Measurements from ENCODE around the gene KCNQ1. TPM values are rescaled to one million over a fixed set of nuclear protein-coding genes. Genes with fewer than 3 reads are reported as not detected.

The KCNQ1 gene
- total RNA-seq, 6 donors from 2014 or later = 18.0 to 45.4 (median 32.7) TPM

GRCh38 chr11:2566223-2567025, 121.6 kb downstream of the KCNQ1 start:
- no peak for DNase-seq
- ATAC-seq (ENCODE audit: low FRiP score in 2 of 2) = no peak
- TF ChIP-seq POLR2A (IDR thresholded peaks at IDR 0.05) (no peak), EP300 (IDR thresholded peaks at IDR 0.05) (no peak)
- H3K4me3 ChIP-seq = no peak overlapping the region
- no peaks in the 10 kb centered on the region for H3K36me3 ChIP-seq
- H3K4me1 ChIP-seq = no peaks in the 10 kb centered on the region
- 93 to 98% methylated on average over 16 of the region's 16 CpGs for WGBS, 2 donors
- no peak overlapping the region for H3K27ac ChIP-seq
- H3K9me3 ChIP-seq = no peaks in the 10 kb centered on the region
- H3K27me3 ChIP-seq = no peaks in the 10 kb centered on the region

GRCh38 chr11:2567026-2567671, 122.3 kb downstream of the KCNQ1 start:
- no peak overlapping the region for H3K4me3 ChIP-seq
- DNase-seq = no peak

DNA sequence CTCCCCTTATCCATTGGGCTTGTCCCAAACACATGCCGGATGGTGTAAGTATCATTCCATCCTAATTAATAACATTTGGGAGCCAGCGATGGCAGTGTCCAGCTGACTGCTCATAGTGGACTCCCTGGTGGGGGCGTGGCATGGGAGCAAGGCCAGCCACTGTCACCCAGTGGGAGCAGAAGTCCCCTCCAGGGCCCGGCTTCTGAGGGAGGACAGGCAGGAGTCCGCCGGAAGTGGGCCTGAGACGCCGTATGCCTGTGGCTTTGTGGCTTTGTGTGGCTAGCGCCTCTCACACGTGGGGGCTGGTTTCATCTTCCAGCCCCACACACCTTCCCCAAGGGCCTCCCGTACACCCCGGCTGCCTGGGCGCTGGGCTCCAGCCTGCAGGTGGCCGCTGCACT, 124.5 kb downstream of the KCNQ1 start:
- DNase-seq = peak in 1 of 2 donors; percentile 52
- H3K4me3 ChIP-seq = no peak overlapping the region
- no peaks in the 10 kb centered on the region for H3K9me3 ChIP-seq
- WGBS, 2 donors = 86 to 87% methylated on average over 6 to 13 of the region's 14 CpGs
- no peak for ATAC-seq (ENCODE audit: low FRiP score in 2 of 2)
- TF ChIP-seq POLR2AphosphoS5 (IDR thresholded peaks at IDR 0.05) (no peak), POLR2A (IDR thresholded peaks at IDR 0.05) (no peak), EP300 (IDR thresholded peaks at IDR 0.05) (no peak)
- TF ChIP-seq, protein P1, sequence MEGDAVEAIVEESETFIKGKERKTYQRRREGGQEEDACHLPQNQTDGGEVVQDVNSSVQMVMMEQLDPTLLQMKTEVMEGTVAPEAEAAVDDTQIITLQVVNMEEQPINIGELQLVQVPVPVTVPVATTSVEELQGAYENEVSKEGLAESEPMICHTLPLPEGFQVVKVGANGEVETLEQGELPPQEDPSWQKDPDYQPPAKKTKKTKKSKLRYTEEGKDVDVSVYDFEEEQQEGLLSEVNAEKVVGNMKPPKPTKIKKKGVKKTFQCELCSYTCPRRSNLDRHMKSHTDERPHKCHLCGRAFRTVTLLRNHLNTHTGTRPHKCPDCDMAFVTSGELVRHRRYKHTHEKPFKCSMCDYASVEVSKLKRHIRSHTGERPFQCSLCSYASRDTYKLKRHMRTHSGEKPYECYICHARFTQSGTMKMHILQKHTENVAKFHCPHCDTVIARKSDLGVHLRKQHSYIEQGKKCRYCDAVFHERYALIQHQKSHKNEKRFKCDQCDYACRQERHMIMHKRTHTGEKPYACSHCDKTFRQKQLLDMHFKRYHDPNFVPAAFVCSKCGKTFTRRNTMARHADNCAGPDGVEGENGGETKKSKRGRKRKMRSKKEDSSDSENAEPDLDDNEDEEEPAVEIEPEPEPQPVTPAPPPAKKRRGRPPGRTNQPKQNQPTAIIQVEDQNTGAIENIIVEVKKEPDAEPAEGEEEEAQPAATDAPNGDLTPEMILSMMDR (IDR thresholded peaks at IDR 0.05) = no peak
- H3K36me3 ChIP-seq = no peaks in the 10 kb centered on the region
- H3K27me3 ChIP-seq = no peaks in the 10 kb centered on the region
- H3K4me1 ChIP-seq = no peaks in the 10 kb centered on the region
- H3K27ac ChIP-seq = no peak overlapping the region

More at GRCh38 chr11:2567026-2567671, 122.3 kb downstream of the KCNQ1 start:
- H3K4me1 ChIP-seq = no peaks in the 10 kb centered on the region
- no peaks in the 10 kb centered on the region for H3K9me3 ChIP-seq
- no peak overlapping the region for H3K27ac ChIP-seq
- 82 to 92% methylated on average over 3 to 5 of the region's 5 CpGs for WGBS, 2 donors
- H3K36me3 ChIP-seq = no peaks in the 10 kb centered on the region
- H3K27me3 ChIP-seq = no peaks in the 10 kb centered on the region
- TF ChIP-seq, protein P1 (IDR thresholded peaks at IDR 0.05) = no peak
- TF ChIP-seq EP300 (IDR thresholded peaks at IDR 0.05) (no peak), POLR2AphosphoS5 (IDR thresholded peaks at IDR 0.05) (no peak), POLR2A (IDR thresholded peaks at IDR 0.05) (no peak)
- no peak for ATAC-seq (ENCODE audit: low FRiP score in 2 of 2)

DNA sequence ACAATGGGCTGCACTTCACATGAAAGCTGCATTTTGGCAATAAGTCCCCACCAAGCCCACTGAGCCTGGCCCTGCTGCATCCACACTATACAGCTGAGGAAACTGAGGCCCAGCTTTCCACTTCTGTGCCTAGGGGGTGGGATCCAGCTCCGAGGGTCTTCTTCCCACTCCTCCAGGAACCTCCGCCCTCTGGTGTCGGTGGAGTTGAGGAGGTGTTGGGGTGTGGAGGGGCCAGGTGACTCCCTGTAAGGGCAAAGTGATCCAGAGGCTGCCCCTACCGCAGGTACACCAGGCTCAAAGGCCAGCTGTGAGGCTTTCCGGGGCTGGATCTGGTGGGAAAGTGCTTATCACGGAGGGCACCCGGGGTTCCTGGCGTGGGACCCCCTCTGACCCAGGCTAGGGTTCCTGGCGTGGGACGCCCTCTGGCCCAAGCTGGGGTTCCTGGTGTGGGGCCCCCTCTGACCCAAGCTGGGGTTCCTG, 125.0 kb downstream of the KCNQ1 start:
- 93 to 100% methylated on average over 7 to 10 of the region's 10 CpGs for WGBS, 2 donors
- Histone ChIP-seq H3K4me1 (no peaks in the 10 kb centered on the region), H3K9me3 (no peaks in the 10 kb centered on the region), H3K27ac (no peak overlapping the region), H3K36me3 (no peaks in the 10 kb centered on the region), H3K27me3 (no peaks in the 10 kb centered on the region), H3K4me3 (no peak overlapping the region)
- TF ChIP-seq, protein P1 (IDR thresholded peaks at IDR 0.05) = no peak
- no peak for TF ChIP-seq POLR2A (IDR thresholded peaks at IDR 0.05)
- no peak for TF ChIP-seq EP300 (IDR thresholded peaks at IDR 0.05)
- no peak for TF ChIP-seq POLR2AphosphoS5 (IDR thresholded peaks at IDR 0.05)
- DNase-seq = no peak
- no peak for ATAC-seq (ENCODE audit: low FRiP score in 2 of 2)

DNA sequence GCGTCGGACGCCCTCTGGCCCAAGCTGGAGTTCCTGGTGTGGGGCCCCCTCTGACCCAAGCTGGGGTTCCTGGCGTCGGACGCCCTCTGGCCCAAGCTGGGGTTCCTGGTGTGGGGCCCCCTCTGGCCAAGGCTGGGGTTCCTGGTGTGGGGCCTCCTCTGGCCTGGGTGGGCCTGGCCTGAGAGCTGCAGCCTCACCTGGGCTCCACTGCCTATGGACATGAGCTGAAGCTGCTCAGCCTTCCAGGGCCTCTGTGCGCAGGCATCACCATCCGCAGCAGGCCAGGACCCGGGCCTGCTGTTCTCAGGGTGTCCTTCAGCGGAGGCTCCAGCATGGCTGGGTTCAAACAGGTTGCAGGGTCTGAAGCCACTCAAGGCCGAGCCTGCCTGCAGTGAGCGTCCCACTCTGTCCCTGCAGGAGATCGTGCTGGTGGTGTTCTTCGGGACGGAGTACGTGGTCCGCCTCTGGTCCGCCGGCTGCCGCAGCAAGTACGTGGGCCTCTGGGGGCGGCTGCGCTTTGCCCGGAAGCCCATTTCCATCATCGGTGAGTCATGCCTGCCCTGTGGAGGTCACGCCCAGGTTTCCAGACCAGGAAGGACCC, 125.5 kb downstream of the KCNQ1 start:
- H3K4me1 ChIP-seq = no peaks in the 10 kb centered on the region
- H3K4me3 ChIP-seq = no peak overlapping the region
- no peaks in the 10 kb centered on the region for H3K9me3 ChIP-seq
- H3K27ac ChIP-seq = no peak overlapping the region
- no peaks in the 10 kb centered on the region for H3K27me3 ChIP-seq
- no peaks in the 10 kb centered on the region for H3K36me3 ChIP-seq
- 80 to 98% methylated on average over 3 to 23 of the region's 26 CpGs for WGBS, 2 donors
- DNase-seq = peak in 1 of 2 donors; percentile 75
- TF ChIP-seq, protein P1 (IDR thresholded peaks at IDR 0.05) = no peak
- no peak for TF ChIP-seq POLR2A (IDR thresholded peaks at IDR 0.05)
- no peak for TF ChIP-seq EP300 (IDR thresholded peaks at IDR 0.05)
- no peak for TF ChIP-seq POLR2AphosphoS5 (IDR thresholded peaks at IDR 0.05)
- no peak for ATAC-seq (ENCODE audit: low FRiP score in 2 of 2)

Data from upper lobe of left lung (tissue), 6 donors.